ENCODE measurements around the gene FZD8.

- TF ChIP-seq NR2F2 (IDR thresholded peaks at IDR 0.05): no peak
- peak in 1 of 2 donors; percentile 32 for TF ChIP-seq RAD21 (IDR thresholded peaks at IDR 0.05)
- TF ChIP-seq CTCF (IDR thresholded peaks at IDR 0.05; ENCODE audit: low read depth, low read length, missing input control): peak; percentile 53
- no peak for TF ChIP-seq RXRA (IDR thresholded peaks at IDR 0.05)
- no peak for TF ChIP-seq ATF3 (IDR thresholded peaks at IDR 0.05)
- TF ChIP-seq JUND (IDR thresholded peaks at IDR 0.05): no peak
- no peak for TF ChIP-seq YY1 (IDR thresholded peaks at IDR 0.05)
- TF ChIP-seq MAX (IDR thresholded peaks at IDR 0.05): no peak
- no peak for TF ChIP-seq TAF1 (conservative IDR thresholded peaks at IDR 0.05)
These were observed 1.6 kb downstream of the FZD8 start for GRCh38 chr10:35640474-35640873.

Data from liver (tissue), 3 donors.